OCI-LY7 (cell line): ENCODE results near the gene ANKRD63.

Source experiments
- EZH2phosphoT487 ChIP-seq: fragments of 200-600 bp; sonication (generic); IDR thresholded peaks from 2 replicates; pipeline ENCODE4 v1.6.1; 2018; ENCODE audit warnings: low read depth, borderline replicate concordance, mild to moderate bottlenecking, mixed run types, antibody characterized with exemption, low read length, moderate library complexity, mixed read lengths
- TF ChIP-seq, protein P1 (sequence below): fragments of 200-600 bp; sonication (generic); conservative IDR thresholded peaks from 2 replicates; pipeline ENCODE4 v1.5.1; 2014; ENCODE audit warnings: mild to moderate bottlenecking, antibody characterized with exemption, low read length, moderate library complexity, mixed read lengths

DNA sequence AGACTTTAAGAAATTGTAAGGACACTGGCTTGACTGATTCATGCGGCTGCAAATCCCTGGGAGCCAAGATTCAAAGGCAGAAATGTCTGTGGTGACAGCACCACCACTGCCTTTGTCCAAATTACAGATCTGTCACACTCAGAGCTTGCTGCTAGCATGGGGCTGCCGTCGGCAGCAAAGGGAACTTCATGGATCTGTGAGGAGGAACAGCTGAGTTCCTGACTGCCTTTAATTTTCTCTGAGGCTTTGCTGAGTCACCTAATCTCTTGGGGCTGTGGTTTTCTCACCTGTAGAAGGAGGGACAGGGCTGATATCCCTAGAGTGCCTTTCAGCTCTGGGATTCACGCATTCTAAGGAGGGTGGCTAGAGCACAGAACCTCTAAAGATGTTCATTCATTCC, 48.1 kb downstream of the ANKRD63 start:
- TF ChIP-seq, protein P1, sequence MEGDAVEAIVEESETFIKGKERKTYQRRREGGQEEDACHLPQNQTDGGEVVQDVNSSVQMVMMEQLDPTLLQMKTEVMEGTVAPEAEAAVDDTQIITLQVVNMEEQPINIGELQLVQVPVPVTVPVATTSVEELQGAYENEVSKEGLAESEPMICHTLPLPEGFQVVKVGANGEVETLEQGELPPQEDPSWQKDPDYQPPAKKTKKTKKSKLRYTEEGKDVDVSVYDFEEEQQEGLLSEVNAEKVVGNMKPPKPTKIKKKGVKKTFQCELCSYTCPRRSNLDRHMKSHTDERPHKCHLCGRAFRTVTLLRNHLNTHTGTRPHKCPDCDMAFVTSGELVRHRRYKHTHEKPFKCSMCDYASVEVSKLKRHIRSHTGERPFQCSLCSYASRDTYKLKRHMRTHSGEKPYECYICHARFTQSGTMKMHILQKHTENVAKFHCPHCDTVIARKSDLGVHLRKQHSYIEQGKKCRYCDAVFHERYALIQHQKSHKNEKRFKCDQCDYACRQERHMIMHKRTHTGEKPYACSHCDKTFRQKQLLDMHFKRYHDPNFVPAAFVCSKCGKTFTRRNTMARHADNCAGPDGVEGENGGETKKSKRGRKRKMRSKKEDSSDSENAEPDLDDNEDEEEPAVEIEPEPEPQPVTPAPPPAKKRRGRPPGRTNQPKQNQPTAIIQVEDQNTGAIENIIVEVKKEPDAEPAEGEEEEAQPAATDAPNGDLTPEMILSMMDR = no peak
- TF ChIP-seq EZH2phosphoT487 = no peak
